A673 (cell line): ENCODE data around the gene SORBS2. TPM values are rescaled to one million over a fixed set of nuclear protein-coding genes. Genes with fewer than 3 reads are reported as not detected.

Experiments used
- BruUV-seq: library from RNA; stranded (reverse); fragments of 400-500 nt; replicated peaks from 2 replicates; lab custom pipeline; 2021; lab: Mats Ljungman, UMichigan
- CTCF ChIA-PET: fragments of 300-600 bp; sonication (Branson Sonifier 250); formaldehyde crosslinking; loops from one replicate; lab custom pipeline; 2022; ENCODE audit warnings: antibody characterized with exemption; lab: Charles Lee
- POLR2A ChIA-PET: fragments of 300-600 bp; sonication (Branson Sonifier 250); formaldehyde crosslinking; loops from one replicate; lab custom pipeline; 2022; ENCODE audit warnings: antibody characterized with exemption; ENCODE audit not compliant: low non-redundant PET; lab: Charles Lee
- DNase-seq: peaks from one replicate; pipeline ENCODE4 v3.0.0-alpha.2; 2015; ENCODE audit warnings: low spot score
- H3K27ac ChIP-seq: fragments of 200-600 bp; sonication (generic); 2 replicates; pipeline ENCODE4 v1.5.1; 2016; ENCODE audit warnings: mixed run types, low read depth, mild to moderate bottlenecking, mixed read lengths, antibody characterized with exemption, low read length; ENCODE audit not compliant: poor library complexity, severe bottlenecking
- H3K27me3 ChIP-seq: fragments of 200-600 bp; sonication (generic); replicated peaks from 2 replicates; pipeline ENCODE4 v1.6.1; 2017; ENCODE audit warnings: mixed run types, low read depth, mild to moderate bottlenecking, mixed read lengths, antibody characterized with exemption, low read length; ENCODE audit not compliant: insufficient read depth, poor library complexity
- H3K36me3 ChIP-seq: fragments of 200-600 bp; sonication (generic); 2 replicates; pipeline ENCODE4 v1.6.1; 2016; ENCODE audit warnings: mixed run types, mild to moderate bottlenecking, mixed read lengths, antibody characterized with exemption, low read length; ENCODE audit not compliant: insufficient read depth, poor library complexity, severe bottlenecking
- H3K4me1 ChIP-seq: fragments of 200-600 bp; sonication (generic); 2 replicates; pipeline ENCODE4 v1.6.1; 2017; ENCODE audit warnings: mixed run types, mild to moderate bottlenecking, mixed read lengths, antibody characterized with exemption, low read length; ENCODE audit not compliant: insufficient read depth, poor library complexity, severe bottlenecking
- H3K4me3 ChIP-seq: fragments of 200-600 bp; sonication (generic); 2 replicates; pipeline ENCODE4 v1.5.1; 2016; ENCODE audit warnings: low read depth, mixed run types, mild to moderate bottlenecking, mixed read lengths, low read length; ENCODE audit not compliant: poor library complexity, severe bottlenecking
- H3K9me3 ChIP-seq: fragments of 200-600 bp; sonication (generic); 2 replicates; pipeline ENCODE4 v1.6.1; 2016; ENCODE audit warnings: mixed run types, low read depth, mild to moderate bottlenecking, mixed read lengths, antibody characterized with exemption, low read length; ENCODE audit not compliant: poor library complexity, severe bottlenecking
- CTCF ChIP-seq: fragments of 300-800, 200-600 bp; sonication (generic); conservative IDR thresholded peaks from 2 replicates; pipeline ENCODE4 v1.5.1; 2017; ENCODE audit warnings: low read depth, mild to moderate bottlenecking, antibody characterized with exemption, low read length, moderate library complexity, mixed read lengths
- EZH2 ChIP-seq: fragments of 200-600 bp; sonication (generic); IDR thresholded peaks from 2 replicates; pipeline ENCODE4 v1.6.1; 2017; ENCODE audit warnings: borderline replicate concordance, low read depth, mild to moderate bottlenecking, mixed read lengths, antibody characterized with exemption, low read length; ENCODE audit not compliant: poor library complexity, severe bottlenecking
- intact Hi-C: fragments of 100-400 bp; cut with micrococcal nuclease; formaldehyde crosslinking; loops from one replicate; pipeline ENCODE4 v1.10.0; 2022; ENCODE audit not compliant: unreplicated experiment
- total RNA-seq: library from RNA; stranded (reverse); gene quantifications from 2 replicates; pipeline ENCODE4 v1.2.3, GENCODE V29; 2021

Gene SORBS2
- total RNA-seq, 1 experiment from 2014 or later, result not detected

- no peaks in the 10 kb centered on the region for H3K36me3 ChIP-seq
- peaks cover 52% of the 10 kb centered on the region for H3K27me3 ChIP-seq
- POLR2A ChIA-PET, result no interaction called here
- H3K27ac ChIP-seq, result no peak overlapping the region
- no peak for DNase-seq
- TF ChIP-seq EZH2 (no peak), CTCF (no peak)
- no peaks in the 10 kb centered on the region for H3K9me3 ChIP-seq
- no peak overlapping the region for H3K4me3 ChIP-seq
- CTCF ChIA-PET, result no interaction called here
- intact Hi-C loops, result no loop called here
- H3K4me1 ChIP-seq, result no peaks in the 10 kb centered on the region
- no TSS peak for BruUV-seq
Observed at GRCh38 chr4:185680617-185681016, 131.4 kb downstream of the SORBS2 start.

GRCh38 chr4:185679523-185679922 lies 132.5 kb downstream of the SORBS2 start:
- BruUV-seq, result no TSS peak
- no peak overlapping the region for H3K27ac ChIP-seq
- H3K9me3 ChIP-seq, result no peaks in the 10 kb centered on the region
- intact Hi-C loops, result no loop called here
- ChIA-PET POLR2A (no interaction called here), CTCF (no interaction called here)
- H3K4me1 ChIP-seq, result no peaks in the 10 kb centered on the region
- H3K36me3 ChIP-seq, result no peaks in the 10 kb centered on the region
- H3K27me3 ChIP-seq, result peaks cover 44% of the 10 kb centered on the region
- H3K4me3 ChIP-seq, result no peak overlapping the region
- no peak for DNase-seq
- TF ChIP-seq CTCF (no peak), EZH2 (no peak)

GRCh38 chr4:185677637-185678314 lies 134.2 kb downstream of the SORBS2 start:
- intact Hi-C loops, result no loop called here

More at GRCh38 chr4:185677637-185678314, 134.2 kb downstream of the SORBS2 start:
- Histone ChIP-seq H3K9me3 (no peaks in the 10 kb centered on the region), H3K4me3 (no peak overlapping the region), H3K27me3 (peaks cover 29% of the 10 kb centered on the region), H3K4me1 (no peaks in the 10 kb centered on the region), H3K36me3 (no peaks in the 10 kb centered on the region), H3K27ac (no peak overlapping the region)
- TF ChIP-seq EZH2, result no peak
- TF ChIP-seq CTCF, result no peak
- POLR2A ChIA-PET, result no interaction called here
- no peak for DNase-seq
- no TSS peak for BruUV-seq
- CTCF ChIA-PET, result no interaction called here
